ENCODE measurements around the gene OPHN1. TPM values are rescaled to one million over a fixed set of nuclear protein-coding genes. Genes with fewer than 3 reads are reported as not detected.

The OPHN1 gene
- total and polyA plus RNA-seq, 12 donors, result 1.2 to 9.1 (median 5.2) TPM

DNA sequence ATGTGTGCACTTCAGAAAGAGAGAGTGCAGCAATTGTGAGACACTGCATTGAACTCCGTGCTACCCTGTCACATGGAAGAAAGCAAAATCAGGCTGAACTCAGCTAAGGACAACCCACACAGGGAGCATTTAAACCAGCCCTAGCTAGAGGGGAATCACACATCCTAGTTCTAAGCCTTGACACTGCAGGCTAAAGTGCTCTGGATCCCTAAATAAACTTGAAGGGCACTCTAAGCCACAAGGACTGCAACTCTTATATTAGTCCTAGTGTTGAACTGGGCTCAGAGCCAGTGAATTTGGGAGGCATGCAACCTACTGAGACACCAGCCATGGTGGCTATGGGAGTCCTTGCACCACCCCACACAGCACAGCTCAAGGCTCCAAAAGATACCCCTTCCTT is 311.9 kb downstream of the OPHN1 start:
- Histone ChIP-seq H3K36me3 (replicated peaks in 1 of 2) (no peaks in the 10 kb centered on the region), H3K4me1 (replicated peaks in 1 of 2) (no peaks in the 10 kb centered on the region), H3K27ac (no peak overlapping the region), H3K9me3 (replicated peaks in 1 of 3) (no peaks in the 10 kb centered on the region), H3K4me3 (no peak overlapping the region), H3K27me3 (no peaks in the 10 kb centered on the region)
- DNase-seq, result no peak
- intact Hi-C loops (cut with DNase I), result no loop called here
- WGBS, 4 donors, result 44 to 90% (median 74%) methylated on average over 1 of the region's 1 CpG
- TF ChIP-seq, protein P1, sequence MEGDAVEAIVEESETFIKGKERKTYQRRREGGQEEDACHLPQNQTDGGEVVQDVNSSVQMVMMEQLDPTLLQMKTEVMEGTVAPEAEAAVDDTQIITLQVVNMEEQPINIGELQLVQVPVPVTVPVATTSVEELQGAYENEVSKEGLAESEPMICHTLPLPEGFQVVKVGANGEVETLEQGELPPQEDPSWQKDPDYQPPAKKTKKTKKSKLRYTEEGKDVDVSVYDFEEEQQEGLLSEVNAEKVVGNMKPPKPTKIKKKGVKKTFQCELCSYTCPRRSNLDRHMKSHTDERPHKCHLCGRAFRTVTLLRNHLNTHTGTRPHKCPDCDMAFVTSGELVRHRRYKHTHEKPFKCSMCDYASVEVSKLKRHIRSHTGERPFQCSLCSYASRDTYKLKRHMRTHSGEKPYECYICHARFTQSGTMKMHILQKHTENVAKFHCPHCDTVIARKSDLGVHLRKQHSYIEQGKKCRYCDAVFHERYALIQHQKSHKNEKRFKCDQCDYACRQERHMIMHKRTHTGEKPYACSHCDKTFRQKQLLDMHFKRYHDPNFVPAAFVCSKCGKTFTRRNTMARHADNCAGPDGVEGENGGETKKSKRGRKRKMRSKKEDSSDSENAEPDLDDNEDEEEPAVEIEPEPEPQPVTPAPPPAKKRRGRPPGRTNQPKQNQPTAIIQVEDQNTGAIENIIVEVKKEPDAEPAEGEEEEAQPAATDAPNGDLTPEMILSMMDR (IDR thresholded peaks at IDR 0.05), result no peak
- no peak for TF ChIP-seq POLR2A (IDR thresholded peaks at IDR 0.05)

DNA sequence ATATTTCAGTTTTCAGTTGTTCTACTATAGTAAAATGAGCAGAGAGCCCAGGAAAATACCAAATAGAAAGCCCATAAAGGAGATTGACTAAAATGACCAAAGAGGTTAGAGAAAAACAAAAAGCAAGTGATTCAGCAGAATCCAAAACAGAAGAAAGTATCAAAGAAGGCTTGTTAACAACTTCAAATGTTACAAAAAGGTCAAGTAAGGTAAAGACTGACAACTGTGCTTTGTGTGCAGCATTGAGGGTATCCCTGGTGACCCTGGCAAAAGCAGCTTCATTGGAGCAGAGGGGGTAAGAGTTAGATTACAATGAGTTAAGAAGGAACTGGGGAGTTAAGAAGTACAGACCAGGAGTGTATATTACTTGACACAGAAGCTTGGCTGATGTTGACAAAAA is 317.9 kb downstream of the OPHN1 start:
- Histone ChIP-seq H3K27ac (no peak overlapping the region), H3K27me3 (peaks cover 4% of the 10 kb centered on the region), H3K36me3 (replicated peaks in 1 of 2) (no peaks in the 10 kb centered on the region), H3K4me3 (no peak overlapping the region), H3K4me1 (replicated peaks in 1 of 2) (no peaks in the 10 kb centered on the region), H3K9me3 (replicated peaks in 1 of 3) (no peaks in the 10 kb centered on the region)
- intact Hi-C loops (cut with DNase I), result no loop called here
- TF ChIP-seq, protein P1 (IDR thresholded peaks at IDR 0.05), result no peak
- no peak for TF ChIP-seq POLR2A (IDR thresholded peaks at IDR 0.05)
- DNase-seq, result no peak

DNA sequence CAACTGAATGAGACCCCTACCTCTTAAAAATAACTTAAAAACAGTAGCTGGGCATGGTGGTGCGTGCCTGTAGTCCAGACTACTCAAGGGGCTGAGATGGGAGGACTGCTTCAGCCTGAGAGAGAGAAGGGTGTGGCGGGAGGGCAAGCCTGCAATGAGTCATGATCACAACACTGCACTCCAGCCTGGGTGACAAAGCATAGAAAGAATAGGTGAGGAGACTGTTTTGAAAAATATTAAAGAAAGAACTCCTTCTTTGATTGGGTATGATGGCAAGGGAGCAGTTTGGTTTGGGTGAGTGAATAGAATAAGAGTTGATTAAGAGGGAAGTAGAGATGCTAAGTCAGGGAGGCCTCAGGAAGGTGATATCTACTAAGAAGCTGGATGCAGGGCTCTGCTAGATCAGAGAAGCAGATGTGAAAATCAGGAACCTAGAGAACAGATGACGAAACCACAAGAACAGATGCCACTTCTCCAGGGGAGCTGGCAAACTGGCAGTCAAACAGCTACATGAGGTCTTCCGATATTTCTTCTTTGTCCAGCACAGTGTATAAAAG is 318.6 kb downstream of the OPHN1 start:
- Histone ChIP-seq H3K27ac (no peak overlapping the region), H3K36me3 (replicated peaks in 1 of 2) (no peaks in the 10 kb centered on the region), H3K9me3 (replicated peaks in 1 of 3) (no peaks in the 10 kb centered on the region), H3K4me1 (replicated peaks in 1 of 2) (no peaks in the 10 kb centered on the region), H3K4me3 (no peak overlapping the region), H3K27me3 (peaks cover 4% of the 10 kb centered on the region)
- intact Hi-C loops (cut with DNase I), result no loop called here
- DNase-seq, result no peak
- WGBS, 4 donors, result 62 to 82% (median 76%) methylated on average over 4 of the region's 4 CpGs
- TF ChIP-seq, protein P1 (IDR thresholded peaks at IDR 0.05), result no peak
- no peak for TF ChIP-seq POLR2A (IDR thresholded peaks at IDR 0.05)

DNA sequence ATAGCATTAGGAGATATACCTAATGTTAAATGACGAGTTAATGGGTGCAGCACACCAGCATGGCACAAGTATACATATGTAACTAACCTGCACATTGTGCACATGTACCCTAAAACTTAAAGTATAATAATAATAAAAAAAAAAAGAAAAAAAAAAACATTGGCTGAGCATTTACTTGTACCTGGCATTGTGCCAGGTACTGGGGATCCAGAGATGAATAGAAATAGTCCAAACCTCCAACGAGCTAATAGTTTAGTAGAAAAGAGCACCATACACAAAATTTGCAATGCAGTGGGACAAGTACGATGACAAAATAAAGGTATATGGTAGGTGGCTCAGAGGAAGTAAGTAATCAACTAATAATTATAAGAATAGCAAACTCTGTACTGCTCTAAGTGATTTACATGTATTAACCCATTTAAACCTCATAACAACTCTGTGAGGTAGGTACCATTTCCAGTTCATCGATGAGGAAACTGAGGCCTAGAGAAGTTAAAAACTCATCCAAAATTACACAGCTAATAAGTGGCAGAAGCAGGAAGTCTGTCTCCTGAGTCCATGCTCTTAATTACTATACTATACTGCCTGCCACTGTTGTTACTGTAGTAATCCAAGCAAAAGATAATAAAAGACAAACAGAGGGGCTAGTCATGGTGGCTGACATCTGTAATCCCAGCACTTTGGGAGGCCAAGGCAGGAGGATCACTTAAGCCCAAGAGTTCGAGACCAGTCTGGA is 319.3 kb downstream of the OPHN1 start:
- Histone ChIP-seq H3K36me3 (replicated peaks in 1 of 2) (no peaks in the 10 kb centered on the region), H3K4me1 (replicated peaks in 1 of 2) (no peaks in the 10 kb centered on the region), H3K9me3 (replicated peaks in 1 of 3) (no peaks in the 10 kb centered on the region), H3K27ac (no peak overlapping the region), H3K27me3 (peaks cover 4% of the 10 kb centered on the region), H3K4me3 (no peak overlapping the region)
- intact Hi-C loops (cut with DNase I), result no loop called here
- 73 to 83% (median 79%) methylated on average over 4 to 5 of the region's 5 CpGs for WGBS, 4 donors
- DNase-seq, result no peak
- TF ChIP-seq, protein P1 (IDR thresholded peaks at IDR 0.05), result no peak
- TF ChIP-seq POLR2A (IDR thresholded peaks at IDR 0.05), result no peak

Data from adrenal gland (tissue), 12 donors.